HG03558 (cell line): Measurements from ENCODE around the gene PPP2R3A.
"Not testable (repeated sequence)": the region's sequence is repeated elsewhere in the genome, so short reads cannot be mapped to it uniquely, and the experiment has no call there.

Source experiments
- ATAC-seq: cut with Tn5 transposase; IDR thresholded peaks from one replicate; pipeline ENCODE4 v1.9.1; 2021; ENCODE audit warnings: moderate number of reproducible peaks; ENCODE audit not compliant: unreplicated experiment; ENCODE audit errors: extremely low read depth

Gene PPP2R3A, protein sequence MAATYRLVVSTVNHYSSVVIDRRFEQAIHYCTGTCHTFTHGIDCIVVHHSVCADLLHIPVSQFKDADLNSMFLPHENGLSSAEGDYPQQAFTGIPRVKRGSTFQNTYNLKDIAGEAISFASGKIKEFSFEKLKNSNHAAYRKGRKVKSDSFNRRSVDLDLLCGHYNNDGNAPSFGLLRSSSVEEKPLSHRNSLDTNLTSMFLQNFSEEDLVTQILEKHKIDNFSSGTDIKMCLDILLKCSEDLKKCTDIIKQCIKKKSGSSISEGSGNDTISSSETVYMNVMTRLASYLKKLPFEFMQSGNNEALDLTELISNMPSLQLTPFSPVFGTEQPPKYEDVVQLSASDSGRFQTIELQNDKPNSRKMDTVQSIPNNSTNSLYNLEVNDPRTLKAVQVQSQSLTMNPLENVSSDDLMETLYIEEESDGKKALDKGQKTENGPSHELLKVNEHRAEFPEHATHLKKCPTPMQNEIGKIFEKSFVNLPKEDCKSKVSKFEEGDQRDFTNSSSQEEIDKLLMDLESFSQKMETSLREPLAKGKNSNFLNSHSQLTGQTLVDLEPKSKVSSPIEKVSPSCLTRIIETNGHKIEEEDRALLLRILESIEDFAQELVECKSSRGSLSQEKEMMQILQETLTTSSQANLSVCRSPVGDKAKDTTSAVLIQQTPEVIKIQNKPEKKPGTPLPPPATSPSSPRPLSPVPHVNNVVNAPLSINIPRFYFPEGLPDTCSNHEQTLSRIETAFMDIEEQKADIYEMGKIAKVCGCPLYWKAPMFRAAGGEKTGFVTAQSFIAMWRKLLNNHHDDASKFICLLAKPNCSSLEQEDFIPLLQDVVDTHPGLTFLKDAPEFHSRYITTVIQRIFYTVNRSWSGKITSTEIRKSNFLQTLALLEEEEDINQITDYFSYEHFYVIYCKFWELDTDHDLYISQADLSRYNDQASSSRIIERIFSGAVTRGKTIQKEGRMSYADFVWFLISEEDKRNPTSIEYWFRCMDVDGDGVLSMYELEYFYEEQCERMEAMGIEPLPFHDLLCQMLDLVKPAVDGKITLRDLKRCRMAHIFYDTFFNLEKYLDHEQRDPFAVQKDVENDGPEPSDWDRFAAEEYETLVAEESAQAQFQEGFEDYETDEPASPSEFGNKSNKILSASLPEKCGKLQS (N-terminal part only)

DNA sequence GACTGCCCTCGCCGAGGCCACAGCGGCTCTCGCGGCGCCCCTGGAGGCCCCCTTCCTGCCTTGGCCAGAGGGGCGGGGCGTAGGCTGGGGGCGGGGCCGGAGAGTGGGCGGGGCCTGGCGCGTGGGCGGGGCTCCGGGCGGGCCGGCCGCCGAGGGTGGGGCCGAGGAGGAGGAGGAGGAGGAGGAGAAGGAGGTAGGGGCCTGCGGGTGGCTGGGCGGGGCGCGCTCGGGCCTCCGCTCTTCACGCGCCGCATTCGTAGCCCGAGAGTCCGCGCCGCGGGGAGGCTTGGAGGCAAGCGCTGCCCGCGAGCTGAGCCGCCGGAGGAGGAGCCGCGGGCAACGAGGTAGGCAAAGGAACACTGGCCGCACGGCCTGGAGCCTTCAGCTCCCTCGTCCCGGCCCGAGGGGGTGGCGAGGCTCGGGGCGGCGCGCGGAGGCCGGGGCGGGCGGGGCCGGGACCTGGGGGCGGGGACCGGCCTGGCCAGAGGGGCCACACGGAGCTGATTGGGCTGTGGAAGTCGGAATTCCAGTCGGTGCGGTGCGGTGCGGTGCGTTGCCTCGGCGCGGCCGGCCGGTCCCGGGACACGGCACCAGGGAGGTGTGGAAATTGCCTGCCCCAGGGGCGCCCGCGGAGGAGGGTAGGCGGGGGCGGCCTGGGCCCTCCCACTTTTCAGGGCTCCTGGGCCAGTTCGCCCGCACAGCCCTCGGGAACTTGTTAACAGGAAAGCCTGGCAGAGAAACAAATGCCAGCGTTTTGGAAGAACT is at the start of gene PPP2R3A:
TSS of gene PPP2R3A (plus strand) at position 223 of the 765 bp plus-strand sequence. CDS start 35,771 bp downstream, outside the sequence.
- peak; percentile 57 for ATAC-seq

DNA sequence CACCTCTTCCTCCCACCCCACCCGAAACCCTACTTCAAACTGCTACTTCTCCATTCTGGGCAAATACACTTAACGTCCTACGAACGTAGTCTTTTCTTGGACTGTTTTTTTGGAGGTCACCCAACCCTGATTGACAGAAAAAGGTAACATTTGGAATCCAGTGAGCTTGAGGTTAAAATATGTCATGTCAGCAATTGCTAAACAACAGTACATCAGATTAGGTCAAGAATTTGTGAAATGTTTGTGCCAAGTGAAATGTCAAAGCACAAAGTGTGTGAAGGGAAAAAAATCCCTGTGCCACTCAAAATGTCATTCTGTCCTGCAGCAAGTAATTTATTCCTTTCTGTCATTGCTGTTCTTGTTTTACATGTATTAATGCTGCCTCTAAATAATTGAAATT is 49.2 kb upstream of the PPP2R3A start:
- ATAC-seq, result no peak

DNA sequence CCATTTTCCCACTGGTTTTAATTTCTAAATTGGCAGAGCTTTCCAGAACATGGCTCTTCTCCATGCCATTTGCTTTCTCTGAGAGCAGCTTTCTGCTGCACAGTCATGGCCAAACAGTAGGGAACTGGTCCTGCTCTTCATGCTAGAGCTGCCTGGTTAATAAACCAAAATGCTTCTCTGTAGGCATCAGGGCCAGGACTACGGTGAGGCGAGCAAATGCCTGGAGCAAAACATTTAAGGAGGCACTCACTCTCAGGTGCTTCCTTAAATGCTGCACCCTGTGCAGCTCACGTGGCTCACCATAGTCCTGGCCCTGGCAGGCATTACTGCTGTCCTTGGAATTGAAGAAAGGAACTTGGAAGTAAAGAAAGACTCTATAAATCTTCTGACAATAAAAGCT is 48.5 kb upstream of the PPP2R3A start:
- ATAC-seq, result no peak

DNA sequence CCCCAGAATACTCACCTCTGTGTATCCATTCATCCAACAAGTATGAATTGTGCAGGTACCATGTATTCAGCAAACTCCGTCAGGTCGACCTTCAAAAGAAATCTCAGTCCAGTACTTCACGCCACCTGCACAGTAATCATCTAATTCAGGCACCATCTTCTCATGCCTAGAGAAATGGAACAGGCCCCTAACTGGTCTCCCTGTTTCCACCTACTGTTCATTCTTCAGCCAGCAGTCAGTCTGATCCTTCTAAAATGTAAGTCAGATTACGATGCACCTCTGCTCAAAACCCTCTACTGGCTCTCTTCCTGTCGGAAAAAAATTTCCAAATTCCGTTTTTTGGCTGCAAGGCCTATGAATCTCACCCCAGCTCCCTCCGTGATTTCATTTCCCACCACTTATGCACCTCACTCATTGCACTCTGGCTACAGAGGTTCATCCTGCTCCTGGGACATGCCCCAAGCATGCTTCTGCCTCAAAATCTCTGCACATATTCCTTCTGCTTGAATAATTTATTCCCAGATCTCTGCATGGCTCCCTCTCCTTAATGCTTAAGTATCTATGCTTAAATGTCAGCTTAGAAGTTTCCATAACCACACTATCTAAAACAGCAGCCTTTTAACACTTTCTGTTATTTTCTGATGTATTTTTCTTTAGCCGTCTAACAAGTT is 47.5 kb upstream of the PPP2R3A start:
- no peak for ATAC-seq

DNA sequence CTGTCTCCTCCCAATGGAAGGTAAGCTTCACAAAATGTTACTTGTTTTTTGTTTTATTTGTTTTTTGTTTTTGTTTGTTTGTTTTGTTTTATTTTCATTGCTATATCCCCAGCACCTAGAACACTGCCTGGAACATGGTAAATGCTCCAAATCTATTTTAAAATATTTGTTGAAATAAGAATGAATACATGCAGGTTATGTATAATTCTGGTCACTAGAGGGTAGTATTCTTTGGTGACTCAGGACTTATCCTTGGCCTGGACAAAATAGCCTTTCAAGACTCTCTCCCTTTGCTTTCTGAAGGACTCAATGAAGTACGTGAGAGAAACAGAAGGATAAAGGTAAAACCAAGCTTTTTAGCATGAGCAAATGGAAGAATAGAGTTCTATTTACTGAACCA is 46.9 kb upstream of the PPP2R3A start:
- ATAC-seq, result no peak

DNA sequence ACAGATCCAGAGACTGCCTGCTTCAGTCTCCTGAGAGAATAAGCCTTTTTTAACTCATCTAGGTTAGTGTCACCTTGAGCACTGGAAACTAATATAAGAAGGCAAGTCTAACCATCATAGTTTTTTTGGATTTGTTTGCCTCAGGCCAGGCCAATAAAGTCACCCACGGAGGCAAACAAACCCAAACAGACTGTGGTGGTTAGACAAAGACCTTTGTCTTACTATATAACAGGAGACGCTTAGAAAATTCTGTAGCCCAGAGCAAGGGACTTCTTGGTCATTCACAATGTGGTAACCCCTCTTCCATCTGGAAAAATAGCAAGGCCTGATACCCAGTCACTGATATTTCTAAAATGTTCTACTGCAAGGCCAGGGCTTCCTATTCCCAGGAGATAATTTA is 45.3 kb upstream of the PPP2R3A start:
- ATAC-seq, result no peak

- no peak for ATAC-seq
Measured at GRCh38 chr3:135922903-135923250, 42.7 kb upstream of the PPP2R3A start.

GRCh38 chr3:135924506-135924905 is 41.0 kb upstream of the PPP2R3A start:
- no peak for ATAC-seq

GRCh38 chr3:135926664-135927063 is 38.9 kb upstream of the PPP2R3A start:
- ATAC-seq, result no peak

GRCh38 chr3:135927155-135927554 is 38.4 kb upstream of the PPP2R3A start:
- ATAC-seq, result no peak

DNA sequence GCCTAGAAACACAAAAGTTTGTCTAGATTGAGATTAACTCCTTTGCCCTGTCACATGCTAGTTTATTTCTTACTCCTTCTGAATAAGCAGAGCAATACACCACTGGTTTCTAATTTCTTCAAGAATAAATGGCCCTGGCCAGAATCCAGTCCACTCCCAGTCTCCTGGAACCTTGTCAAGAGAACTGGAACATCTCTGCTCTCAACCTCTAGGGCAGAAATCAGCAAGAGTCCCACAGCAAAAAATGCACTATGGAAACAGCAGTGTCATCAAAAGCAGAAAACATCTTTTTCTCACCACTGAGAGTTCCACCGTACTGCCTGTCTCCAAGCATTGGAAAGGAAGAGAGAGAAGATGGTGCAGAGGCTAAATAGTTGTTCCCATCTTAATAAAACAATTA is 35.9 kb upstream of the PPP2R3A start:
- ATAC-seq, result no peak

DNA sequence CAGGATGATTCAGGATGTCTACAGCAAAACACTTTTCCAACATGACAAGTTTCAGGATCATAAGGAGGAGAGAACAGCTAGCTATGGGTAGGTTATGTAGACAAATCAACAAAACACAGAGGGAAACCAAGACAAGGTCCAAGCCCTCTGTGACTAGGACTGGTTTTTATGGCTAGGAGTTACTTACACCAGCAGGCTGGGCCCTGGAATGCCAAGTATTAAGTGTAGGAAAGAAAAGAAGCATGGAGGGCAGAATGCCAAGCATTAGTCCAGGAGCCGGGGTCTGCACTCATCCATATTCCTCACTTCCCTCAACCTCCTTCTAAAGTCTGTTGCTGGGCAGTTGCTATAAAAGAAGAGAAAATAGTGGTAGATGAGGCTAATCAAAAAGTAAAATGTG is 35.3 kb upstream of the PPP2R3A start:
- ATAC-seq, result no peak

DNA sequence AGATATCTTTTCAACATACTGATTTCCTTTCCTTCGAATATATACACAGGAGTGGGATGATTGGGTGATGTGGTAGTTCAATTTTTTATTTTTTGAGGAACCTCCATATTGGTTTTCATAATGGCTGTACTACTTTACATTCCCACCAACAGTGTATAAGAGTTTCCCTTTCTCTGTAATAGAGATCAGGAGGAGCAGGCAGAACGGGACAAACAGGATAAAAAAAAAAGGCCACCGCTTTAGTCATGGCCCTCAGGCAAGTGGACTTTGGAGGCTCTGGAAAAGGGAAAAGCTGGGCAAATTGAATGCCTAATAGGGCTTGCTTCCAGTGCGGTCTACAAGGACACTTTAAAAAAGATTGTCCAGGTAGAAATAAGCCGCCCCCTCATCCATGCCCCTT is 30.4 kb upstream of the PPP2R3A start:
- not testable (repeated sequence) for ATAC-seq

DNA sequence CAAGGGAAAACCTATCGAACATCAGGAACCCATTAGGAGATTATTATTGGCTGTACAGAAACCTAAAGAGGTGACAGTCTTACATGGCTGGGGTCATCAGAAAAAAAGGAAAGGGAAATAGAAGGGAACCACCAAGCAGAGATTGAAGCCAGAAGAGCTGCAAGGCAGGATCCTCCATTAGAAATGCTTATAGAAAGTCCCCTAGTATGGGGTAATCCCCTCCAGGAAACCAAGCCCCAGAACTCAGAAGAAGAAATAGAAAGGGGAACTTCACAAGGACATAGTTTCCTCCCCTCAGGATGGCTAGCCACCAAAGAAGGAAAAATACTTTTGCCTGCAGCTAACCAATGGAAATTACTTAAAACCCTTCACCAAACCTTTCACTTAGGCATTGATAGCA is 27.8 kb upstream of the PPP2R3A start:
- ATAC-seq, result not testable (repeated sequence)

DNA sequence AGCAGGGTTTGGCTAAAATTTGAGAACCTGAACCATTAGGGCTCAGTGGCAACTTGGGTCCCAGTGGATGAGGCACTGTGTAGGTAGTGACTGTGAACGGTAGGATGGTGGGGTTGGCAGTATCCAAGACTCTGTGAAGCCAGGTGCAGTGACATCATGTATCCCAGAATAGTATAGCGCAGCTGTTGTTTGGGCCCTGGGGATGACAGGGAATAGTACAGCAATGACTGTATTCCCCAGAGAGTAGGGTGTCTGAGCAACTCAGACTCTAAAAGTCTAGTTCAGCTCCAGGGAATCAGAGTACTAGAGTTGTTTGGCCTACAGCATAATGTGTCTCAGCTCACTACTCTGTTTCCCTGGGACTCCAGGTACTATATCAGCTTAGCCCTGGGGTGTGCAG is 20.7 kb upstream of the PPP2R3A start:
- ATAC-seq, result no peak

DNA sequence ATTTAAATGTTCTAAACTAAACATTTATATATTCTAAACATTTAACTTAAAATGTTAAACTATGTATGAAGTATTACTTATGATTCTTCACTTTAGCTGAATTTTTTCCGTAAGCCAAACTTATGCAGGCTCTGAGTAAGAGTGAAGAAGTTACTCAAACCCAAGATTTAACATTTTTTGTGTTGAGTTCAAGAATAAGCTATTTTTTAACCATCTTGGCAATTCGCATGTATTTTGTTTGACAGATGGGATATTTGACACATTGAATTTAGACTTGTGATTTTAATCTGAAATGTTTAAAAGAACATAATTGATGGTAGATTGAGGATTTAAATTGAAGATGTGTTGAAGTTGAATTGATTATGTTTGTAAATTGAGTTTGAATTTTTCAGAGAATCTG is 14.6 kb upstream of the PPP2R3A start:
- ATAC-seq, result no peak

- no peak for ATAC-seq
Measured at GRCh38 chr3:135964160-135964955, 1.2 kb upstream of the PPP2R3A start.

GRCh38 chr3:135965129-135965505 is 411 bp upstream of the PPP2R3A start:
- no peak for ATAC-seq
